K562 (cell line): ENCODE data around the gene ITPR2. TPM values are rescaled to one million over a fixed set of nuclear protein-coding genes. Genes with fewer than 3 reads are reported as not detected.
A peak's percentile ranks its signal among the peaks of the same experiment; 100 is the strongest.

ENCODE experiments used
- C11orf30 ChIP-seq: fragments of 450-650 bp; IDR thresholded peaks from 2 replicates; pipeline ENCODE4 v1.6.1; 2016; ENCODE audit warnings: low read depth, mild to moderate bottlenecking
- CBFA2T3 ChIP-seq: fragments of 450-650 bp; IDR thresholded peaks from 2 replicates; pipeline ENCODE4 v1.6.1; 2017
- DACH1 ChIP-seq: fragments of 450-650 bp; IDR thresholded peaks from 2 replicates; pipeline ENCODE4 v1.6.1; 2018; ENCODE audit not compliant: partially characterized antibody
- DDX20 ChIP-seq: fragments of 450-650 bp; IDR thresholded peaks from 2 replicates; pipeline ENCODE4 v1.6.1; 2016; ENCODE audit warnings: missing genetic modification characterization, low read depth, mild to moderate bottlenecking, missing compliant biosample characterization, moderate library complexity
- EGR1 ChIP-seq: fragments of 450-650 bp; conservative IDR thresholded peaks from 2 replicates; pipeline ENCODE4 v1.6.1; 2017; ENCODE audit warnings: mild to moderate bottlenecking
- HES1 ChIP-seq: fragments of 450-650 bp; IDR thresholded peaks from 2 replicates; pipeline ENCODE4 v1.6.1; 2016; ENCODE audit warnings: low read depth, mild to moderate bottlenecking, moderate library complexity
- HNRNPL ChIP-seq: fragments of 200-400 bp; formaldehyde crosslinking; IDR thresholded peaks from 2 replicates; pipeline ENCODE4 v1.6.1; 2017; ENCODE audit warnings: low read depth, mild to moderate bottlenecking, low read length
- IRF2 ChIP-seq: sonication (generic); formaldehyde crosslinking; IDR thresholded peaks from 2 replicates; pipeline ENCODE4 v1.8.1; 2022; ENCODE audit warnings: mild to moderate bottlenecking, missing genetic modification reagents
- KAT2B ChIP-seq: IDR thresholded peaks from one replicate; pipeline ENCODE4 v1.6.1; 2012; ENCODE audit warnings: low read depth, mild to moderate bottlenecking, control low read depth, inconsistent platforms, low read length, moderate library complexity
- KDM2B ChIP-seq: fragments of 250-450 bp; sonication (Bioruptor Pico); IDR thresholded peaks from 2 replicates; pipeline ENCODE4 v1.8.0; 2021; ENCODE audit warnings: mild to moderate bottlenecking, moderate library complexity
- MCM3 ChIP-seq: fragments of 450-650 bp; IDR thresholded peaks from 2 replicates; pipeline ENCODE4 v1.6.1; 2016
- POLR2AphosphoS2 ChIP-seq: IDR thresholded peaks from 2 replicates; pipeline ENCODE4 v1.6.1; 2012; ENCODE audit warnings: low read length, improper control_type of control experiment
- RBM39 ChIP-seq: fragments of 200-400 bp; formaldehyde crosslinking; optimal IDR thresholded peaks from 2 replicates; pipeline ENCODE3; 2018; ENCODE audit warnings: low read depth, low read length
- STAT5B ChIP-seq: fragments of 250-450 bp; sonication (Bioruptor Pico); IDR thresholded peaks from 2 replicates; pipeline ENCODE4 v1.8.0; 2021; ENCODE audit warnings: mild to moderate bottlenecking, inconsistent platforms
- TAF15 ChIP-seq: fragments of 200-400 bp; formaldehyde crosslinking; IDR thresholded peaks from 2 replicates; pipeline ENCODE4 v1.6.1; 2017; ENCODE audit warnings: mild to moderate bottlenecking, low read depth, low read length, moderate library complexity
- U2AF2 ChIP-seq: fragments of 200-400 bp; formaldehyde crosslinking; optimal IDR thresholded peaks from 2 replicates; pipeline ENCODE3; 2017; ENCODE audit warnings: low read depth, mild to moderate bottlenecking, low read length
- USF1 ChIP-seq: sonication (generic); formaldehyde crosslinking; IDR thresholded peaks from 2 replicates; pipeline ENCODE4 v1.9.0; 2022; ENCODE audit warnings: mild to moderate bottlenecking, missing genetic modification reagents
- ZBTB26 ChIP-seq: fragments of 450-650 bp; formaldehyde crosslinking; IDR thresholded peaks from 2 replicates; pipeline ENCODE4 v1.4.0; 2022; ENCODE audit warnings: missing genetic modification characterization
- ZNF146 ChIP-seq: IDR thresholded peaks from one replicate; pipeline ENCODE4 v1.6.1; 2018; ENCODE audit warnings: missing compliant biosample characterization; ENCODE audit not compliant: unreplicated experiment
- ZNF280A ChIP-seq: fragments of 450-650 bp; IDR thresholded peaks from 2 replicates; pipeline ENCODE4 v1.6.1; 2018; ENCODE audit warnings: mild to moderate bottlenecking, low read depth; ENCODE audit not compliant: partially characterized antibody
- ZNF280B ChIP-seq: fragments of 250-450 bp; sonication (Bioruptor Pico); IDR thresholded peaks from 2 replicates; pipeline ENCODE4 v1.5.1; 2021; ENCODE audit warnings: mild to moderate bottlenecking
- ZNF512 ChIP-seq: IDR thresholded peaks from 2 replicates; pipeline ENCODE4 v1.6.1; 2016; ENCODE audit warnings: missing genetic modification characterization, missing compliant biosample characterization
- ZNF778 ChIP-seq: fragments of 450-650 bp; formaldehyde crosslinking; IDR thresholded peaks from 2 replicates; pipeline ENCODE4 v1.4.0; 2020; ENCODE audit warnings: mild to moderate bottlenecking, moderate library complexity
- polyA plus RNA-seq, 8 experiments: library from polyadenylated mRNA; depleted of rRNA in 4 of 8; stranded (reverse) in 5 of 8; unstranded in 3 of 8; fragments of >200 nt; fragmentation: Nextera tagmentation in 2 of 8; fragmentation: Illumina TruSeq in 1 of 8; extraction: Ambion mirVana in 2 of 8; extraction: Trizol in 1 of 8; gene quantifications; 2 replicates each; pipeline versions ENCODE4 v1.2.1 to v1.2.3, GENCODE V29; 2011 to 2014; ENCODE audit warnings: inconsistent platforms in 1 of 8, missing spikeins in 1 of 8
- total RNA-seq, 7 experiments: library from RNA; depleted of rRNA in 6 of 7; stranded (reverse); fragments of >200 nt in 6 of 7; fragmentation: Illumina TruSeq in 2 of 7; extraction: Trizol in 2 of 7; gene quantifications; 2 replicates each; pipeline versions ENCODE4 v1.2.1 to v1.2.3, GENCODE V29; 2011 to 2021; ENCODE audit warnings: low replicate concordance in 1 of 7

ITPR2 gene
- total and polyA plus RNA-seq, 9 of the 15 experiments (the other 6 are each of a cell fraction or from before 2014, with no cell fraction given), result 0.21 to 3.3 (median 0.95) TPM

GRCh38 chr12:26318661-26319068 lies 514.3 kb downstream of the ITPR2 start (continued):
- TF ChIP-seq ZBTB26 (CRISPR knock-in tag), result no peak
- no peak for TF ChIP-seq ZNF146 (CRISPR knock-in tag)
- no peak for TF ChIP-seq TAF15
- TF ChIP-seq EGR1, result no peak
- peak; percentile 74 for TF ChIP-seq USF1
- no peak for TF ChIP-seq RBM39
- TF ChIP-seq ZNF280B (CRISPR knock-in tag), result no peak
- TF ChIP-seq ZNF280A, result no peak
- TF ChIP-seq HNRNPL, result no peak
- no peak for TF ChIP-seq IRF2 (CRISPR knock-in tag)
- TF ChIP-seq STAT5B (CRISPR knock-in tag), result no peak
- TF ChIP-seq KDM2B (CRISPR knock-in tag), result no peak
- TF ChIP-seq MCM3, result no peak
- no peak for TF ChIP-seq KAT2B
- TF ChIP-seq U2AF2, result no peak
- TF ChIP-seq HES1, result no peak
- TF ChIP-seq C11orf30, result peak; percentile 71
- no peak for TF ChIP-seq DACH1
- 0 out of 2 replicates have a peak, but pooled peaks have one; percentile 27 for TF ChIP-seq CBFA2T3
- no peak for TF ChIP-seq ZNF778 (CRISPR knock-in tag)
- TF ChIP-seq DDX20 (tag), result no peak
- no peak for TF ChIP-seq ZNF512 (tag)
- TF ChIP-seq POLR2AphosphoS2, result no peak
- TF ChIP-seq, all 486 proteins: peak for 68
